ENCODE measurements around the gene SNED1.
"Not testable (repeated sequence)": the region's sequence is repeated elsewhere in the genome, so short reads cannot be mapped to it uniquely, and the experiment has no call there.

SNED1 gene

DNA sequence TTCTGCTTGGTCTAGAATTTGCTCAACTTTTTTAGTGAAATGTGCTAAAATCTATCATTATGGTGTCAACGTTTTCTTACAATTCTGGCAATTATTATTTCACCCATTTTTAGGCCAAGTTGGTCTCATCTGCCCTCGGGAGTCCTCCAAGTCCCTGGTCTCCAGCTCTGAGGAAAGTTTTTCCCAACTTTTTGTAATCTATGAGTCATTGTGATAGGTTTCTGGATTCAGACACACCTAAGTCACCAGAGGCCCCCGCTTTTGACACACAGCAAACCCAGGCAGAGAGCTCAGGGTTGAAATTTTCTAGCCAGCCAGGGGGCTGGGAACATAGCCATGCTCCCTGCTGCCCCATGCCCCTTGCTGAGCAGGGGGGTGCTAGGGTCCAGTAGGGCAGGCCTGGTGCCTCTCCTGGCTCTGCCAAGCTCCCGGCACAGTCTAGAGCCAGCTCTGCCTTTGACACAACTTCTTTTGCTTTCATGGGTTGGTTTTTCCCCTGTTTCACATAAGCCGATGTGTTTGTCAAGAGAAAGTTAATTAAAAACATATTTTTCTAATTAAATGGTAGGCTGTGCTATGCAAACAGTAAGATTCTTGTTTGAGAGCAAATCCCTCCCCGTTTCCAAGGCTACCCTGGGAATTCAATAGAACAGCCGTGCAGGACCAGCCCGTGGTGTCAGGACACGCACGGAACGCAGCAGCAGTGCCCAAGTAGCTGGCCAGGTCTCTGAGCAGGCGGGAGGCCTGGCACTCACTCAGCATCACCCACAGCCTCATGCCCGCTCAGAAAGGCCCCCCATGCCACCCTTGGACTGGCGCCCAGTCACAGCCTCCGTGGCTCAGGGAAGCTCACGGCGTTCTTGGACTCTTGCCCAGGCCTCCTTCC lies 25.5 kb upstream of the SNED1 start:
- no peak for DNase-seq (ENCODE audit: low read depth)

DNA sequence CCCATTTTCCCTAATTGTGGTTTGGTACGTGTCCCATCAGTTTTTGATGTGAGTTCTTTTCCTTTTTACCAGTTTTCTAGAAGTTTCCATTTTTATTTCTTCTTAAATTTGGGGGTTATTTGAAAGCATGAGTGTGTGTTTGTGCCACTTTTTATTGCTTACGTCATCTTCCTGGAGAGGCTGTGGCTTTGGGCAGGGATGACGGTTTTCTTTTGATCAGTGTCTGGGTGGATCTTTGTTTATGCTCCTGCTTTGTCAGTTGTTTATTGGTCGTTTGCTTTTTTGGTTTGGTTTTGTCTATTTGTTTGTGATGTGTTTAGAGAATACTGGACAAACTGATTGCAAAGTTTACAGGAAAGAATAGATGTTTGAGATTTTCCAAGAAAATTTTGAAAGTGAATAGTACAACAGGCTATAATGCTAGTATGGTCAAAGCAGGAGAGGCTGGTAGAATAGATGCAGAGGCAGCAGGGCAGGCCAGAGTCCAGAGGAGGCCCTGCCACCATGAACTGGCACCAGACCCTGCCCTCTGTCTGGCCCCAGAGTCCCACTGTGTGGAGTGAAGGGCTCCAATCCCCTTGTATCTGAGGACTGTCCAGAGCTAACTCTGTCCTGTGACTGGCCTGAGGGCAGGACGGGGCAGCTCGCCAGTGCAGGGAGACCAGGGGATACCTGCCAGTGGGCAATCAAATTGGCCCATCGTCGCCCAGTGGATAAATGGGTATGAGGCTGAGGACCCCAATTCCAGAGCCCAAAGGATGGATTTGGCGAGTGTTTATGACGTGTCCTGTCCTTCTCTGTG lies 23.4 kb upstream of the SNED1 start:
- no peak for DNase-seq (ENCODE audit: low read depth)

DNA sequence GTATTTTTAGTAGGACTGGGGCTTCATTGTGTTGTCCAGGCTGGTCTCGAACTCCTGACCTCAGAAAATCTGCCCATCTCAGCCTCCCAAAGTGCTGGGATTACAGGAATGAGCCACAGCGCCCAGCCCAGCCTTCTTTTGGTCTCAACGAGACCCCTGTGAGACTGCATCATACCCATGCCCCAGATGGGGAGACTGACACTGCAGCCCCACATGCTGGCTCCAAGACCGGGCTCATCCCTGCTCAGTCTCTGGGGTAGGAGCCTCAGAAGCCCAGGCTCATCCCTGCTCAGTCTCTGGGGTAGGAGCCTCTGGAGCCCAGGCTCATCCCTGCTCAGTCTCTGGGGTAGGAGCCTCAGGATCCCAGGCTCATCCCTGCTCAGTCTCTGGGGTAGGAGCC lies 22.5 kb upstream of the SNED1 start:
- DNase-seq (ENCODE audit: low read depth), result not testable (repeated sequence)

DNA sequence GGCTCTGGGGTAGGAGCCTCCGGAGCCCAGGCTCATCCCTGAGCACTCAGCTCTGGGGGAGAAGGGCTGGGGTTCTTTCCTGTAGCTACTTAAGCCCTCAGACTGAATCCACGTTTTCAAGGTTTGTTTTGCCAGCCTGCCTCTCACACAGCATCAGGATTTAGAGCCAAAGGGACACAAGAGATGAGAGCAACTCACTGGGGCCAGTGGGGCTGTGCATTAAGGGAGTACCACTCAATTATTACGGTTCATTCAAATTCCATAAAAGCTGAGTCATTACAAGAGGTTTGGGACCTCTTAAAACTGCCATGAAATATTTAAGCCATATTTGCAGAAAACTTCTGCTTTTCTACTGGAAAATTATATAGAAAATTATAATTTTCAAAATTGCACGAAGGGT lies 17.1 kb upstream of the SNED1 start:
- no peak for DNase-seq (ENCODE audit: low read depth)

DNA sequence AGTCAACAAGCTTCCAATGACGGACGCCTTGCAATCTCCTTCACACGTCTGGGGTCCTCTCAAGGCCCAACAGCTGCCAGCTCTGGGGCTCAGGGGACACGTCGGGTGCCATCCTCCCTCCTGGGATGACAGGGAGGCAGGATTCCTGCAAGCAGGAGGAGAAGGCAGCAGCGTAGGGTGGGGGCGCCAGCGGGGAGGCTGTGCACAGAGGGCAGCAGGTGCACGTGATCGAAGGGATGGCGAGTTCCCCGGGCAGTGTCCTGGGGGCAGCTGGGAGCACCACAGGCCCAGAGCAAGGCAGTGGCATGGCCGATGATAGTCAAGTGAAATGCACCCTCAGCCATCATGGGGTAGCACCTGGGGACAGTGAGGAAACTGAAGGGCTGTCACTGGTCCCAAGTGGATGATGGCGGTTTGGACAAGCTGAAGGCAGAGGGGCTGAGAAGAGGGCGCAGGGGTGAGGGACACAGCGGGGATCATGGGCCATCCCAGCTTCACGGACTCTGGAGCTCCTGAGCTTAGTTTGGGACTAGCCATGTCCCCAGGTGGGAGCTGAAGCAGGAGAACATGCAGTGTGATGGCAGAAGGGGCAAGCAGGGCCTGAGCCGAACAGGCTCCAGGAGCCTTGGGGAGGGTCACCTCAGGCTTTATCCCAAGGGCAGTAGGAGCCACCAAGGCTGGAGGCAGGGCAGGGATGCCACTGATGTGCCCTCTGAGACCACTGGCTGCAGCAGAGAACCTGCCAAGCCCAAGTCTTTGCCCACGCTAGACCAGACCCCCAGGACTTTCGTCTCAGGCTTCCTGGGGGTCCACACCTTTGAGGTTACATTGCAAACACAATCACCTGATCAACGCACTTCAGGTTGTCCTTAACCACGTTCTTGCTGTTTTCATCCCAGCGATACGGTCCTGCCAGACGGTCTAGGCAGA lies 16.3 kb upstream of the SNED1 start:
- no peak for DNase-seq (ENCODE audit: low read depth)

DNA sequence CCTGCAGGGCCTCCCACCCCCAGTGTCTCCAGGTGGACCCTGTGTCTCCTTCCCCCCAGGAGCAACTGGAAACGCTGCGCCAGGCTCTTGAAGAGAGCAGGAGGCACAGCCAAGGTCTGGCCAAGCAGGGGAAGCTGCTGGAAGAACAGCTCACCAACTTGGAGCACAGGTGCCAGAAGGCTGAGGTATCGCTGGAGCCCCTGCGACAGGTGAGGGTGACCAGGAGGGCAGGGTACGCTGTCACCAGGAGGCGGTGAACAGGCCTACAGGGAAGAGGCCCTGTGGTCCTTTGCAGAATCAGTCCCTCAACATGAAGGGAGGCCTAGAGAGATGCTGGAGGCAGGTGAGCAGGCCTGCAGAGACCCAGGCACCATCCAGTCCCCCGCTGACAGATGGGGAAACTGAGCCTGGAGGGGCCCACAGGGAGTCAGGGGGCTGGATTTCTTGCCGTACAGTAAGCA lies 15.6 kb upstream of the SNED1 start:
- DNase-seq (ENCODE audit: low read depth), result no peak

DNA sequence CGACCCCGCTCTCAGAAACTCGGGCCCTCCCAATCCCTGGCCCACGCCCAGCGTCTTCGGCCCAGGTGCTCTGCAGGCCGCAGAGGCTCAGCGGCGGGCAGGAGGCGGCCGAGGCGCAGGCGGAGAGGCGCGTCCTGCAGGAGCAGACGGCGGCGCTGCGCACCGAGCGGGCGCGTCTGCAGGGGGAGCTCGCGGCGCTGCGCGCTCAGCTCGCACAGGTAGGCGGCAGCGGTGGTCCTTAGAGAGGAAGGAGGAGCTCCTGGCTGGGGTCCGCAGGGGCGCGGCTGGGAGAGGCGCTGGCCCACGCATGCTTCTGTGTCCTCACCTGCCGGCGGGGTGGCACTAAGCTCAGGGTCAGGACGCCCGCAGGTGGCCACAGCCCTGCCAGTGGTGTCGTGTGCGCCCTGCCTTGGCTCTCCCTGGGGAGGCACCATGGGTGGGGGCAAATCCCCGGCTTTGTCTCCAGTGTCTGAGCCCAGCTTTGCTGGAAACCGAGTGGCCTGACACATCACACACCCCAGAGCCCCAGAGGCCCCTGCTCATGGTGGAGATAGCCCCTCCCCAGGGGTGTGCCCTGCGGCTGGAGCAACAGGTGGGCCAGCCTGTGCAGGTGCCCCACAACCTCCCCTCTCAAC lies 14.9 kb upstream of the SNED1 start:
- no peak for DNase-seq (ENCODE audit: low read depth)

DNA sequence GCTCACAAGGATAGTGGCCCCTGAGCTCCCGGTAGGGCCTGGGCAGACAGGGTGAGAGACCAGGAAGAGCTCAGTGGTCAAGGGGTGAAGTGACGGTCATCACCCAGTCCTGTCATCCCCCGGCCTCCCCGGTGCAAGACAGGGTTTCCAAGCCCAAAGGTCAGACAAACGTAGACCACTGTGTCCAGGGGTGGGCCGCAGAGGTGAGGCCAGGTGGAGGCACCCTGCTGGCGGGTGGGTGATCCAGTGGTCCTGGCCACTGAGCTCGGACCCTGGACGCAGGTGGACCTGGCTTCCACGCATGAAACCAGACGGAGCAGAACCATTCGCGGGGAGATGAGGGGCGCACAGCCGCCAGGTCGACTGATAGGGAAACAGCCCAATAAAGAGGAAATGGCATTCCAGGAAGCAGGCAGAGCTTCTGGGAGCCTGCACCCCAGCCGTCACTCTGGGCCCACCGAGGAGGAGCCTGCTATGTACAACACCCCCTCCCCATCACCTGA lies 14.4 kb upstream of the SNED1 start:
- DNase-seq (ENCODE audit: low read depth), result no peak

DNA sequence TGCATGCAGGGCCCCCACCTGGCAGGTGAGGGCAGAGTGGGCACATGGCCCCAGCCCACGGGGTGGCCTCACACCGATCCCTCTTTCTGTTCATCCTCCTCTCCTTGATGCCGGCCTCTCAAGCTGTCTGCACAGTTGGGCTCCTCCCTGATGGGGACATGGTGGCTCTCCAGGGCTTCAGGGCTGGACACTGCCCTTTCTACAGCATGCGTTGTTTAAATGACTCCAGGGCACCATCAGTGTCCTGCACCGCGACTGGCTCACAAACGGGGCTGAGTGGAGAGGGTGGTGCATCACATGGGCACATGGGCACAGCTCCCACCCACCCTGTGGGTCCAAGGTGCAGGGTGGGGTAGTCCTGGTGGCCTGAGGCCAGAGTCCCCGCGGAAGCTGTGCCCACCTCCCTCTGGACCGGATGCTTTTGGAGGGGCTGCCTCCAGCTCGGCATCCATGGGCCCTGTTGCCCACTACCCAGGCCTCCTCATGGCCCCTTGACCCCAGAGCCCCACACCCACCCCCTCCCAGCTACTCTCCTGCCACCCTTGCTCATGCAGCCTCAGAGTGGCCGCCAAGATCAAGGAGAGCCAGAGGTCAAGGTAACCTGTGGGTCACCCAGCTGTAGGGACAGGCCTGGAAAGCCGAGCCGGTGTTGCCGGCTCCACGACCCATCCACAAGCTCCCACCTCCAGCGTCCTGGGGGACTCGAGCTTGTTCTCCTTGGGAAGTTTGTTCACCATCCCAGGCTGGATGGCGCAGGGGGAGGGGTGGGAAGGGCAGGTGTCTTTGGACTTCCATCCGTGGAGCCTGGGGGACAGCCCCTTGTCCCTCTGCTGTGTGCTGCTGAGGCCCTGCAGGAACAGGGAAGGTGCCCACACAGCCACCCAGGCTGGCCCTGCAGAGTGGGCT lies 12.3 kb upstream of the SNED1 start:
- DNase-seq (ENCODE audit: low read depth), result no peak

DNA sequence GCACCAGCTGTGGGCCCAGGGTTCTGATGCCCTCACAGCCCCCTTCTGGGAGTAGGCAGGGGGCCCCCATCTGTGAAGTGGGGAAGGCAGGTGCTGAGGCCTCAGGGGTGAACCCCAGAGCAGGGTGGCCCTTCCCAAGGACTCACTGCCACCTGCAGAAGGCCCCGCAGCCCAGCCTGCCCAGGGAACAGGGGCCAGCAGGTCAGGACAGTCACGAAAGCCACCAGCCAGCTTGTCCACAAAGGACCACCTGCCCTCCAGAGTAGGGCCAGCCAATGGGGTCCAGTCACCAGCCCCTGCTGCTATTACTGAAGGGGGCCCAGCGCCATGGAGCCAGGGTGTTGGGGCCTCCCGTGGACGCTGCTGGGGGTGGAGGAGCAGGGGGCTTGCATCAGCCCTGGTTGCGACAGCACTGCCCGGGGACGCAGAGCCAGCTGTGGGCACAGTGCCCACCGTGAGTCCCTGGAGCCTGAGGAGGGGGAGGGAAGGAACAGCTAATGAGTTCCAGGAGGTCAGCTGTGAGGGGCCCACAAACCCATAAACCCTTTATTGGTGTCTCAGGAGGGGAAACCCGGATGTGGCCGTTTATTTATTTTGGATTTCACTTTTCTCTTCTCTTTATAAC lies 11.5 kb upstream of the SNED1 start:
- DNase-seq (ENCODE audit: low read depth), result no peak

DNA sequence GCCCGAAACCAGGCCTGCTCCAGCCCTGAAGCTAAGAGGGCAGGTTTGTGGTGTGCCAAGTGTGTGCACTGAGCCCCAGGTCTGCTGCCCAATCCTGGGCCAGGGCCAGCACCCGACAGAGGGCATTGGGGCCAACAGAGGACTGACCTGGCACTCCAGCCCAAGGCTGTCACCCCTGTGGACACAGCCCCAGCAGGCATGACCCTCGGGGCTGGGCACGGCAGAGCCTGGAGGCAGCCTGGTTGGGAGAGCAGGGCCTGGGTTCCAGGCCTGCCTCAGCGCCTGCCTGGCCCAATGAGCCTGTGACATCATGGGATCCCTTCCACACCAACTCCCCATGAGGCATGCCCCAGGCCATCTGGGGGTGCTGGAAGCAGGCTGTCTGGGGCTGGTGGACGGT lies 10.8 kb upstream of the SNED1 start:
- DNase-seq (ENCODE audit: low read depth), result no peak

DNA sequence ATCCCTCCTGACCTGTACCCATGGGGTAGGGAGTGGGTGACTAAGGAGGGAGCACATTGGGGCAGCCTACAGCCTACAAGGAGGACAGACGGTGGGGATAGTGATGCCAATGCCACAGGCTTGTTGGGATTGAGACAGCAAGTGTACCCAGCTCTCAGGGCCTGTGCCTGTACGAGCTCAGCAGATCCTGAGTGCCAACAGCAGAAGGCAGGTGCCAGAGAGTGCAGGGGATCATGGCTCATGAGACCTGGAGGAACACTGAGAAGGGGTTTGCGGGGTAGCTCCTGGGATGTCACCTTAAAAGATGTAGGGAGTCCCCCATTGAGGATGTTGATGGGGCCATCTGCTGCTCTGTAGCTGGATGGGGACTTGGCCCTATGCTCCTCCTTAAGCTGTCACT lies 10.3 kb upstream of the SNED1 start:
- no peak for DNase-seq (ENCODE audit: low read depth)

DNA sequence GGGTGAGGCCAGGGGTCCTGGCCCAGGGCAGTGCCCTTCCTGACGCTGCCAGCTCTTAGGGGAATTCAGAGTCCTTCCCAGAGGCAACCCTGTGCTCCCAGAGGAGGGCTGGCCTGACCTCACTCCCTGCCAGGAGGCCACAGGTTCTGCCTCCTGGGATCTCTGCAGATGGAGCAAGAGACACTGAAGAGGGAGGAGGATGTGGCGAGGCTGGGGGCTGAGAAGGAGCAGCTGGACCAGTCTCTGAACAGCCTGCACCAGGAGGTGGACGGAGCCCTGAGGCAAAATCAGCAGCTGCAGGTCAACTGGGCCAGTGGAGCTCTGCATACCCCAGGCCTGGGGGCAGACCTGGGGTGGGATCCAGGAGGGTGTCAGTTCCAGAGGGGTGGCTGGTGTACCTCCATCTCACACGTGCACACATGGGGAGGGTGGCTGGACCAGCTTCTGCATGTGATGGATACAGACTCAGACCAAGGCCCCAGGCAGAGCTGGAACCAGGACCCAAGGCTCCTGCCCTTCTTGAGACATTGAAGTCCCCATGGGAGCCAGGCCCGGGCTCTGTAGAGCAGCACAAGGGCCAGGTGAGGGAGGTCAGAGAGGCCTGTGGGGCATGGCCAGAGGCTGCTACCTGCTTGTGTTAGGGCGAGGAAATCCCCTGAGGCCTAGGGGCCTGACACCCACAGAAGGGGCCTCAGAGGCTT lies 9.7 kb upstream of the SNED1 start:
- DNase-seq (ENCODE audit: low read depth), result no peak

DNA sequence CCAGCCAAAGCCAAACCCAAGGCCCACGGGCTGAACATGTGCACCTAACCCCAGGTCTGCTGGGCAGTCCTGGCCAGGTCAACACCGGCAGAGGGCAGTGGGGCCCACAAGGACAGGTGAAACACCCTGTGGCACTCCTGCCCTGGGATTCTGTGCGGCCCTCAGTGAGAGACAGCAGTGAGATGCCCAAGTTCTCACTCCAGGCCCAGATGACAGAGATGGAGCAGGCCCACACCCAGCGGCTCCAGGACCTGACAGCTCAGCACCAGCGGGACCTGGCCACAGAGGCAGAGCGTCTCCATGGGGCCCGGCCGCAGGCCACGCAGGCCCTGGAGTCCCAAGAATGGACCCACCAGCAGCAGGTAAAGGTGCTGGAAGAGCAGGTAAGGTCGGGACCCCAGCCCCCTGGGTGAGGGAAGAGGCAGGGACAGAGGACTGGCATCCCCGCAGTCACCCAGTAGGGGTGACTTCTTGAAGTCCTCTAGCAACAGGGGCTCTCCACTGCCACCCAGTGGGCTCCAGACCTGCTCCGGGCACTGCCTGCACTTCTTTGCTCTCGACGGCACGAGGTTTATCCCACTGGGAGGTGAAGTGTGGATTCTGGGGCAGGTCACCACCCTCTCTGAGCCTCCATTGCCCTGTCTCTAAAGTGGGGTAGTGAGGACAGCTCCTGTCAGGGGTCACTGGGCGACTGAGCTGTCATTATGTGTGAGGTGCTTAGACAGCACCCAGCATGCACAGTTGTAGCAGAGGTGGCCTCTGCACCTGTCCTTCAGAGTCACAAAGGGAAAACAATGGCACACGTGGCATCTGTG lies 8.8 kb upstream of the SNED1 start:
- no peak for DNase-seq (ENCODE audit: low read depth)

DNA sequence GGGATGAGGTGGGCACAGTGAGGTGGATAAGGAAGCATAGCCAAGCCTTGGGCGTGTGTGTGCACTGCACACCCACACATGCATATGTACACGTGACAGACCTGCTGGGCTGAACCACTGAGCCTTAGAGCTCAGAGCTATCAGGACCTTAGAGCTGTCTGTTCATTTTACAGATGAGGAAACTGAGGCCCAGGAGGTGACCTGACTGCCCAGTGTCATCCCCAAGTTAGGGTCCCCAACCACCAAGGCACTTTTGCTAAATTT lies 8.2 kb upstream of the SNED1 start:
- DNase-seq (ENCODE audit: low read depth), result no peak

DNA sequence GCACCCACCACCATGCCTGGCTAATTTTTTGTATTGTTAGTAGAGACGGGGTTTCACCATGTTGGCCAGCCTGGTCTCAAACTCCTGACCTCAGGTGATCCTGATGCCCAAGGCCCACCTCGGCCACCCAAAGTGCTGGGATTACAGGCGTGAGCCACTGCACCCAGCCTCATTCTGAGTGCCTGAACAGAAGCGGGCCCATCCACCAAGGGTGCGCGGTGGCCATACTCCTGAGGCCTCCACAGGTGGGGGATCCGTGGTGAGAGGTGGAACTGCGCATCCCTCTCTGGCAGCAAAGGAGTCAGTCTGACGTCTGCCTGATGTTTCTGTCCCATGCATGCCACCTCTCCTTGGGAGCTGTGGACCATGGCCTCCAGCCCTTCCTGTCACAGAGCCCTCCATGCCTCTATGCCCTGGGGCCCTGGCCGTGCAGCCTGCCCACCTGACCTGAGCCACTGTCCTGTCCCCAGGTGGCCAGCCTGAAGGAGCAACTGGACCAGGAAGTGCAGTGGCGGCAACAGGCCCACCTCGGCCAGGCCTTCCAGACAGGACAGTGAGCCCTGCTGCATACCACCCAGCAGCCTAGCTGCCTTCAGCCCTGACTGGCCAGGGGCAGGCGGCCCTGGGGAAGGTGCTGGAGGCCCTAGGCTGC lies 7.6 kb upstream of the SNED1 start:
- DNase-seq (ENCODE audit: low read depth), result no peak

DNA sequence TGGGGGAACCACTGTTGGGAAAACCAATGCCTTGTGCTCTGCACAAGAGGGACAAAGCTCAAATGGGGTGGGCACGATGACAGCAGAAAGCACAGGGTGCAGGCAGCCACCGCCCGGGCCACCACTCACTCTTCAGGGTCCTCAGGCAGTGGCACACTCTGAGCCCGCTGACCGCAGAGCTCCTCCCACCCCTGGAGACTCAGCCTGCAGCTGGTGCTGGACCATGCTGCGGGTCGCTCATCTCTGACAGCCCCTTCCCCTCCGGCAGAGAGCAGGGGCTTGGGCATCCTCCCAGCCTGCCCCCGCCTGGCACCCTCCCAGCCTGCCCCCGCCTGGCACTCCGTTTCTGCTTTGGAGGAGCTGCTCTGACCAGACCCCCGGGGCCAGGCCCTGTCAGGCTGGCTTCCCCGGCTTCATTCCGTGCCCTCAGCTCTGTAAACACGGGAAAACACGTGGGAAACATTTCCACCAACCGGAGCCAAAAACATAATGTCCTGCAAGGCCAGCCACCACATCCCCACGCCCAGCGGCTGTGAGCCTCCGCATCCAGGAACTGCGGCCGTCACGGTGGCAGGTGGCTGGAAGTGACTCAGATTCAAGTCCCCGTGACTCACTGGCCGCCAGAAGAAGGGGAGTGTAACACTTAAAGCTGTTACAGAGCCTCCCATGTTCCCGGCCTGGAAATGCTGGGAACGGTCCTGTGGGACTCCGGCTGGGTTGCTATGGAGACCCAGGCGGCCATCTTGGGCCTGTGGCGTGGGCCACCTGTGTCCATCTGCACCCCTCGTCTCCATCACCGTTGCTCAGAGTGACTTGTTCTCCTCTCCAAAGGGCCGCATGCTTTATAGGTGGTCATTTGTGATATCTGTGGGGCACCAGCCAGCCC lies 6.8 kb upstream of the SNED1 start:
- no peak for DNase-seq (ENCODE audit: low read depth)
